Naive B cell (primary cell): ENCODE measurements around the gene SCOC. TPM values are rescaled to one million over a fixed set of nuclear protein-coding genes. Genes with fewer than 3 reads are reported as not detected.

Experiments
- ATAC-seq, 2 donors: fragments of 150-1000 bp; cut with Tn5 transposase; 2 replicates each; pipeline ENCODE4 v1.10.0; 2021; ENCODE audit warnings: low read depth in 2 of 2, mild to moderate bottlenecking in 2 of 2, moderate library complexity in 2 of 2
- DNase-seq: peaks from one replicate; pipeline ENCODE4 v3.0.0; 2022
- H3K27ac Mint-ChIP-seq, 6 donors: one replicate each; pipeline ENCODE4 v1.8.0; 2020 to 2022; ENCODE audit warnings: mild to moderate bottlenecking in 6 of 6, mixed read lengths in 6 of 6, moderate library complexity in 5 of 6, inconsistent platforms in 2 of 6
- H3K27me3 Mint-ChIP-seq, 3 donors: one replicate each; pipeline ENCODE4 v1.8.0; 2021 to 2022; ENCODE audit warnings: mixed read lengths in 3 of 3, mild to moderate bottlenecking in 1 of 3
- H3K36me3 Mint-ChIP-seq, 2 donors: one replicate each; pipeline ENCODE4 v1.8.0; 2020 to 2022; ENCODE audit warnings: mixed read lengths in 2 of 2, inconsistent platforms in 1 of 2, mild to moderate bottlenecking in 1 of 2
- H3K4me1 Mint-ChIP-seq, 3 donors: one replicate each; pipeline ENCODE4 v1.8.0; 2020 to 2022; ENCODE audit warnings: mixed read lengths in 3 of 3, inconsistent platforms in 1 of 3, mild to moderate bottlenecking in 1 of 3, moderate library complexity in 1 of 3
- H3K4me3 Mint-ChIP-seq, 8 donors: one replicate each; pipeline ENCODE4 v1.8.0; 2020 to 2022; ENCODE audit warnings: mild to moderate bottlenecking in 8 of 8, mixed read lengths in 8 of 8, moderate library complexity in 8 of 8, inconsistent platforms in 2 of 8
- H3K9me3 Mint-ChIP-seq, 7 donors: one replicate each; pipeline ENCODE4 v1.8.0; 2020 to 2022; ENCODE audit warnings: mixed read lengths in 7 of 7, mild to moderate bottlenecking in 5 of 7, inconsistent platforms in 2 of 7, moderate library complexity in 1 of 7
- polyA plus RNA-seq, 6 donors: library from polyadenylated mRNA; unstranded; fragments of 300-500 nt; fragmentation: Illumina TruSeq; gene quantifications; one replicate each; pipeline ENCODE4 v1.2.3, GENCODE V29; 2021; ENCODE audit warnings: low read depth in 6 of 6

SCOC gene
- polyA plus RNA-seq: 10 to 100 TPM; 27.4 to 47.7 (median 33.7) TPM

- H3K36me3 Mint-ChIP-seq: no peaks in the 10 kb centered on the region
- ATAC-seq: peak; percentile 90 to 92
- DNase-seq: peak; percentile 97
- H3K27ac Mint-ChIP-seq: peak within 1 kb of the TSS in 3 of 6 donors; percentile 39 to 82 (median 63)
- no peaks in the 10 kb centered on the region for H3K27me3 Mint-ChIP-seq
- no peaks in the 10 kb centered on the region for H3K9me3 Mint-ChIP-seq
- H3K4me1 Mint-ChIP-seq: peaks cover 21 to 40% (median 25%) of the 10 kb centered on the region in 3 donors
- H3K4me3 Mint-ChIP-seq: peak within 1 kb of the TSS in 1 of 8 donors; percentile 38
These were observed at the start of gene SCOC for GRCh38 chr4:140373328-140374129. Gene SCOC, plus strand, starts transcription at chr4:140373646. Its CDS starts 5,525 bp downstream, at chr4:140379171.

GRCh38 chr4:140326395-140326993 lies 47.0 kb upstream of the SCOC start:
- H3K9me3 Mint-ChIP-seq: peaks cover 0 to 8% (median 5%) of the 10 kb centered on the region in 7 donors
- no peak for DNase-seq
- ATAC-seq: peak; percentile 52 to 66

GRCh38 chr4:140330311-140330900 lies 43.0 kb upstream of the SCOC start:
- no peak for DNase-seq
- ATAC-seq: no peak
- H3K27ac Mint-ChIP-seq: no peak overlapping the region
- no peaks in the 10 kb centered on the region for H3K36me3 Mint-ChIP-seq
- peaks cover 8 to 14% (median 14%) of the 10 kb centered on the region in 3 donors for H3K4me1 Mint-ChIP-seq
- peaks cover 5 to 12% (median 8%) of the 10 kb centered on the region in 3 donors for H3K27me3 Mint-ChIP-seq
- H3K4me3 Mint-ChIP-seq: peak overlapping the region in 1 of 8 donors; percentile 22
- peaks cover 0 to 2% (median 0%) of the 10 kb centered on the region in 7 donors for H3K9me3 Mint-ChIP-seq

More at GRCh38 chr4:140326395-140326993, 47.0 kb upstream of the SCOC start:
- H3K27ac Mint-ChIP-seq: no peak overlapping the region
- H3K36me3 Mint-ChIP-seq: peaks cover 2 to 10% of the 10 kb centered on the region in 2 donors
- H3K4me1 Mint-ChIP-seq: peaks cover 5 to 9% (median 6%) of the 10 kb centered on the region in 3 donors
- H3K27me3 Mint-ChIP-seq: peaks cover 5 to 15% (median 13%) of the 10 kb centered on the region in 3 donors
- H3K4me3 Mint-ChIP-seq: no peak overlapping the region

GRCh38 chr4:140331245-140331644 lies 42.2 kb upstream of the SCOC start:
- ATAC-seq (peak; percentile 37 to 52), DNase-seq (no peak)
- Mint-ChIP-seq H3K4me1 (peaks cover 8 to 14% (median 14%) of the 10 kb centered on the region in 3 donors), H3K27me3 (peaks cover 5 to 13% (median 12%) of the 10 kb centered on the region in 3 donors), H3K27ac (no peak overlapping the region), H3K9me3 (peaks cover 0 to 2% (median 0%) of the 10 kb centered on the region in 7 donors), H3K36me3 (no peaks in the 10 kb centered on the region), H3K4me3 (no peak overlapping the region)

- peaks cover 8 to 14% (median 14%) of the 10 kb centered on the region in 3 donors for H3K4me1 Mint-ChIP-seq
- no peak for ATAC-seq
These were observed 41.6 kb upstream of the SCOC start for GRCh38 chr4:140331876-140332275.

GRCh38 chr4:140332734-140333133 lies 40.7 kb upstream of the SCOC start:
- Mint-ChIP-seq H3K36me3 (no peaks in the 10 kb centered on the region), H3K27me3 (peaks cover 5 to 18% (median 12%) of the 10 kb centered on the region in 3 donors), H3K4me1 (peaks cover 8 to 14% (median 14%) of the 10 kb centered on the region in 3 donors), H3K9me3 (peaks cover 0 to 5% (median 0%) of the 10 kb centered on the region in 7 donors), H3K4me3 (peak overlapping the region in 2 of 8 donors; percentile 16 to 17), H3K27ac (no peak overlapping the region)
- ATAC-seq (no peak), DNase-seq (no peak)

More at GRCh38 chr4:140331876-140332275, 41.6 kb upstream of the SCOC start:
- Mint-ChIP-seq H3K36me3 (no peaks in the 10 kb centered on the region), H3K27me3 (peaks cover 5 to 18% (median 12%) of the 10 kb centered on the region in 3 donors), H3K9me3 (peaks cover 0 to 2% (median 0%) of the 10 kb centered on the region in 7 donors), H3K27ac (no peak overlapping the region), H3K4me3 (no peak overlapping the region)
- no peak for DNase-seq

GRCh38 chr4:140333523-140333922 lies 39.9 kb upstream of the SCOC start:
- H3K4me1 Mint-ChIP-seq: peaks cover 8 to 14% (median 14%) of the 10 kb centered on the region in 3 donors
- no peak overlapping the region for H3K4me3 Mint-ChIP-seq
- ATAC-seq (no peak), DNase-seq (no peak)
- peaks cover 0 to 18% (median 11%) of the 10 kb centered on the region in 3 donors for H3K27me3 Mint-ChIP-seq
- no peak overlapping the region for H3K27ac Mint-ChIP-seq
- peaks cover 0 to 5% (median 0%) of the 10 kb centered on the region in 7 donors for H3K9me3 Mint-ChIP-seq
- H3K36me3 Mint-ChIP-seq: no peaks in the 10 kb centered on the region

GRCh38 chr4:140335076-140335475 lies 38.4 kb upstream of the SCOC start:
- DNase-seq (no peak), ATAC-seq (no peak)
- peaks cover 0 to 10% (median 0%) of the 10 kb centered on the region in 3 donors for H3K27me3 Mint-ChIP-seq
- H3K36me3 Mint-ChIP-seq: no peaks in the 10 kb centered on the region
- no peak overlapping the region for H3K27ac Mint-ChIP-seq
- peaks cover 8 to 14% (median 14%) of the 10 kb centered on the region in 3 donors for H3K4me1 Mint-ChIP-seq
- H3K9me3 Mint-ChIP-seq: peaks cover 0 to 5% (median 0%) of the 10 kb centered on the region in 7 donors
- no peak overlapping the region for H3K4me3 Mint-ChIP-seq

- H3K9me3 Mint-ChIP-seq: peaks cover 0 to 5% (median 0%) of the 10 kb centered on the region in 7 donors
- H3K27ac Mint-ChIP-seq: no peak overlapping the region
- ATAC-seq: no peak
- peaks cover 0 to 12% (median under 1%) of the 10 kb centered on the region in 3 donors for H3K27me3 Mint-ChIP-seq
- DNase-seq: no peak
- no peaks in the 10 kb centered on the region for H3K36me3 Mint-ChIP-seq
- no peak overlapping the region for H3K4me3 Mint-ChIP-seq
- H3K4me1 Mint-ChIP-seq: peaks cover under 1 to 6% (median 3%) of the 10 kb centered on the region in 3 donors
These were observed 36.7 kb upstream of the SCOC start for GRCh38 chr4:140336730-140337129.

GRCh38 chr4:140342620-140343019 lies 30.8 kb upstream of the SCOC start:
- no peak overlapping the region for H3K4me3 Mint-ChIP-seq
- H3K9me3 Mint-ChIP-seq: peaks cover 0 to under 1% (median 0%) of the 10 kb centered on the region in 7 donors
- H3K36me3 Mint-ChIP-seq: no peaks in the 10 kb centered on the region
- no peak for ATAC-seq
- no peak overlapping the region for H3K27ac Mint-ChIP-seq
- H3K27me3 Mint-ChIP-seq: peaks cover 20 to 28% (median 23%) of the 10 kb centered on the region in 3 donors
- DNase-seq: no peak
- H3K4me1 Mint-ChIP-seq: peaks cover 0 to 6% (median 6%) of the 10 kb centered on the region in 3 donors

- ATAC-seq: no peak
- Mint-ChIP-seq H3K27ac (peak overlapping the region in 3 of 6 donors; percentile 37 to 84 (median 76)), H3K9me3 (no peaks in the 10 kb centered on the region), H3K36me3 (no peaks in the 10 kb centered on the region), H3K27me3 (peaks cover 21 to 29% (median 24%) of the 10 kb centered on the region in 3 donors), H3K4me3 (peak overlapping the region in 1 of 8 donors; percentile 41), H3K4me1 (peaks cover 0 to 6% (median 6%) of the 10 kb centered on the region in 3 donors)
- no peak for DNase-seq
These were observed 30.1 kb upstream of the SCOC start for GRCh38 chr4:140343303-140343702.

- Mint-ChIP-seq H3K27ac (no peak overlapping the region), H3K4me1 (peaks cover 0 to 6% (median 6%) of the 10 kb centered on the region in 3 donors), H3K4me3 (no peak overlapping the region), H3K9me3 (no peaks in the 10 kb centered on the region), H3K36me3 (no peaks in the 10 kb centered on the region), H3K27me3 (peaks cover 21 to 29% (median 24%) of the 10 kb centered on the region in 3 donors)
- no peak for ATAC-seq
- no peak for DNase-seq
These were observed 29.3 kb upstream of the SCOC start for GRCh38 chr4:140344101-140344500.

GRCh38 chr4:140344621-140345020 lies 28.8 kb upstream of the SCOC start:
- Mint-ChIP-seq H3K36me3 (no peaks in the 10 kb centered on the region), H3K9me3 (no peaks in the 10 kb centered on the region), H3K4me3 (no peak overlapping the region), H3K27me3 (peaks cover 24 to 32% (median 24%) of the 10 kb centered on the region in 3 donors), H3K4me1 (peaks cover 0 to 6% (median 6%) of the 10 kb centered on the region in 3 donors), H3K27ac (no peak overlapping the region)
- DNase-seq (no peak), ATAC-seq (no peak)
